ENCODE measurements around the gene ANKRD6.

ANKRD6 gene

DNA sequence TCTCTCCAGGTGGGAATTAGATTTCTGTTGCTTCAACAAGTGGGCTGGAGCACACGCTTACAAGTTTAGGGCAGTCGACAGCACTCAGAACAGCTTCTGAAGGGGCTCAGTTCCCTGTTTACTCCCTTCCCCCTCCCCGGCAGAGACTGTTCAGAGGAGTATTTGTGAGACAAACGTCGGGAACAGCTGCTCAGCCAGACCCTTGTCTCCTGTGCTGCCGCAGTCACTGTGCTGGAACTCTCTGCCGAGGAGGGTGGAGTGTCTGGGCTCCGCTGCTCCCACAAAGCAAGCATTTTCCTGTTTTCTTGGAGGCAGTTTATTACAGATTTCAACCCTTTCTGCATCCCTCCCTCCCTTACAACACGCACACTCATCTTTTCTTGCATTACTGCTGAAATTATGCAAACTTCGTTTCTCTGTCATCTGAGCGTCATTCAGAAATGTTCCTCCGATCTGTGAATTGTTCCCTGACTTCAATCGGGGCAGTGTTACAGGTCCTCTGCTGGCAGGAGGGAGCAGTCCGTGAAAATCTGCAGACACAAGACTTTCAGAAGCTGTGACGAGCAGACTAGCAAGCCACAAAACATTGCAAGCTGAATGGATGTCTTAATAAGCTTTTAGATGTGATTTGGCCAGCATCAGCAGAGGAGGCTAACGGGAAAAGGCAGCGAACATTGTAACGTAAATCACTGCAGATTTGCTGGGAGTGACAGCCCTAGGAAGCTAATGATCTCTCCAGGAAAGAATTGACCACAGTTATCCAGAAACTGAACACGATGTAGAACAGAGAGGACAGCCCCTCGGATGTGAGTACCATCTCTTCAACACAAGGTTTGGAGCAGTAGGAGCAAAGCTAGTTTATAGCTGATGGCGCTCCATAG, 129.4 kb downstream of the ANKRD6 start:
- TF ChIP-seq, protein P1, sequence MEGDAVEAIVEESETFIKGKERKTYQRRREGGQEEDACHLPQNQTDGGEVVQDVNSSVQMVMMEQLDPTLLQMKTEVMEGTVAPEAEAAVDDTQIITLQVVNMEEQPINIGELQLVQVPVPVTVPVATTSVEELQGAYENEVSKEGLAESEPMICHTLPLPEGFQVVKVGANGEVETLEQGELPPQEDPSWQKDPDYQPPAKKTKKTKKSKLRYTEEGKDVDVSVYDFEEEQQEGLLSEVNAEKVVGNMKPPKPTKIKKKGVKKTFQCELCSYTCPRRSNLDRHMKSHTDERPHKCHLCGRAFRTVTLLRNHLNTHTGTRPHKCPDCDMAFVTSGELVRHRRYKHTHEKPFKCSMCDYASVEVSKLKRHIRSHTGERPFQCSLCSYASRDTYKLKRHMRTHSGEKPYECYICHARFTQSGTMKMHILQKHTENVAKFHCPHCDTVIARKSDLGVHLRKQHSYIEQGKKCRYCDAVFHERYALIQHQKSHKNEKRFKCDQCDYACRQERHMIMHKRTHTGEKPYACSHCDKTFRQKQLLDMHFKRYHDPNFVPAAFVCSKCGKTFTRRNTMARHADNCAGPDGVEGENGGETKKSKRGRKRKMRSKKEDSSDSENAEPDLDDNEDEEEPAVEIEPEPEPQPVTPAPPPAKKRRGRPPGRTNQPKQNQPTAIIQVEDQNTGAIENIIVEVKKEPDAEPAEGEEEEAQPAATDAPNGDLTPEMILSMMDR (IDR thresholded peaks at IDR 0.05; ENCODE audit: low read length, missing control alignments) = no peak
- no peak overlapping the region for H3K4me3 ChIP-seq (replicated peaks; ENCODE audit: low read depth, low read length)
- peak; percentile 6 for DNase-seq (ENCODE audit: low read depth)

DNA sequence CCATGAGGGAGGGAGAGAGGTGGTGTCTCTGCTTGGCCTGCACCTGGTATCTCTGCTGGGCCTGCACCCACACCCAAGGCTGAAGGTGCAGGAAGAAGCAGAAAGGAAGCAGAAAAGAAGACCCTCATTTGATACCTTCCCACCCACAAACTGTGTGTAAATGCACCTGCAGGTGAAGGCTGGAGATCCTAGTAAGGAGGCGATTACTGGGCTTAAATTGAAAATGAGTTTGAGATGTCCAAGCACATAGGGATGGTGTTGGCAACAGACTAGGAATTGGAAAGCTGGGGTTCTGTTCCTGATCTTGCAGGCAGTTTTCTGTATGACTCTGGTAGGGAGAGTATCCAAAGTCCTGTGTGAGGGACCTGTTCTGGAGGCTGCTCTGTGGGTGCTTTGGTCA, 130.9 kb downstream of the ANKRD6 start:
- H3K4me3 ChIP-seq (replicated peaks; ENCODE audit: low read depth, low read length) = no peak overlapping the region
- DNase-seq (ENCODE audit: low read depth) = no peak
- TF ChIP-seq, protein P1 (IDR thresholded peaks at IDR 0.05; ENCODE audit: low read length, missing control alignments) = no peak

DNA sequence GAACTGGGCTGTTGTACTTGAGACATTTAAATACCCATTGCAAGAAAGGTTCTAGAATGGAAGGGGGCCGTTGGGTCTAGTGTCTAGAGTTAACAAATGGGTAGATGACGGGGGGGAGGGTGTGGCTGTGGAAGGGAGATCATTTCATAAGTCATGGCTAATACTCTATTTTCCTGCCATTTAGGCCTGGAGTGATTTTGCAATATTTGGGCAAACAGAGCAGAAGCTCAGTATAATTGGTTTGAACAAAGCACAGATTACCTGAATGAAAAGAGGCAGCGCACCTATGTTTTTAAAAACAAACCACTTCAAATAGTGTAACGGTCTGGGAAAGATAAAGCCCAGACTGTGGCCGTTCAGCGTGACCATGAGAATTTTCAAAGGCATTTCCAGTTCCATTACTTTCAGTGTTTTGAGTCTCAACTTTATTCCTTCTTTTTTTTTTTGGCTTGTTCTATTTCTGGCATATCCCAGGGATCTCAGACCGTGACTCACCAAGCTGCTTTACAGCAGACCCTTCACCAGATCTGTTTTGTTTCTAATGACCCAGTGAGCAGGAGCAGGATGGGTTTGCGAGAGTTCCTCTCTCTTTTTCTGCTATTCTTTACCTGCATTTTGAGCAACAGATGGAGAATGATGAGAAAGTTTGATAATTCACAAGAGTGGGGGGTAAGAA, 131.9 kb downstream of the ANKRD6 start:
- DNase-seq (ENCODE audit: low read depth) = no peak
- H3K4me3 ChIP-seq (replicated peaks; ENCODE audit: low read depth, low read length) = no peak overlapping the region
- TF ChIP-seq, protein P1 (IDR thresholded peaks at IDR 0.05; ENCODE audit: low read length, missing control alignments) = no peak

DNA sequence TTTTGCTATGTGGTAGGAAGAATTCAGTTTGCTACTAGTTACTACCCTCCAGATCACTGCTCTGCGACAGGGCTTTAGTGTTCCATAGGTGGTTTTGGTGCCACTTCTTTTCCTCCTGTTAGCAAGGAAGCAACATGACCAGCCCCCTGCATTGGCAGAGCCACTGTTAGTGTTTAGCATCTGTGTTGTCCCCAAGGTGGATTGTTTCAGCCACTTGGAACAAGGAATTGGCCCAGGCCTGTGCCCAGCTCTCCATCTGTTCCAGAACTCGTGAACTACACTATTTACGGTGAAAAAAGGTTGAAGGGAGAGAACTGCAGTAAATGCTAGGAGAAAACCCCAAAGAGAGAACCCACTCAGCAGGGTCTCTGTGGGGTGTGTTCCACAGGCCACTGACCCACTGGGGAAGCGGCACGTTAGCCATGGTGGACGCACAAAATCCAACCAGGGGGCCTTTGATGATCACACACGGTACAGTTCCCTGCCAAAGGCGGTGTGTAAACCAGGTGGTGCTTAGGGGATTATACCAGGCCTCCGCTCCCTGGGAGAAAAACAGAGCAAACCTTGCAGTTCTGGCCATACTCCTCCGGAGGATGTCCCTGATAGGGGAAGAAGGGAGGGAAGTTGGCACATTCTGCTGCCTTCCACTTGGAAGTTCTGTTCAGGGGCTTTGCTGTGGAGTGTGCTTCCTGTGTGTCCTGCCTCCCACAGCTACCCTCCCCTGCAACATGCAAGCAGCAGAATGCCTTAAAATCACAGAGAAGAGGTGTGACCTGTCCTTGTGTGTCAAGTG, 133.3 kb downstream of the ANKRD6 start:
- TF ChIP-seq, protein P1 (IDR thresholded peaks at IDR 0.05; ENCODE audit: low read length, missing control alignments) = no peak
- DNase-seq (ENCODE audit: low read depth) = no peak
- no peak overlapping the region for H3K4me3 ChIP-seq (replicated peaks; ENCODE audit: low read depth, low read length)

DNA sequence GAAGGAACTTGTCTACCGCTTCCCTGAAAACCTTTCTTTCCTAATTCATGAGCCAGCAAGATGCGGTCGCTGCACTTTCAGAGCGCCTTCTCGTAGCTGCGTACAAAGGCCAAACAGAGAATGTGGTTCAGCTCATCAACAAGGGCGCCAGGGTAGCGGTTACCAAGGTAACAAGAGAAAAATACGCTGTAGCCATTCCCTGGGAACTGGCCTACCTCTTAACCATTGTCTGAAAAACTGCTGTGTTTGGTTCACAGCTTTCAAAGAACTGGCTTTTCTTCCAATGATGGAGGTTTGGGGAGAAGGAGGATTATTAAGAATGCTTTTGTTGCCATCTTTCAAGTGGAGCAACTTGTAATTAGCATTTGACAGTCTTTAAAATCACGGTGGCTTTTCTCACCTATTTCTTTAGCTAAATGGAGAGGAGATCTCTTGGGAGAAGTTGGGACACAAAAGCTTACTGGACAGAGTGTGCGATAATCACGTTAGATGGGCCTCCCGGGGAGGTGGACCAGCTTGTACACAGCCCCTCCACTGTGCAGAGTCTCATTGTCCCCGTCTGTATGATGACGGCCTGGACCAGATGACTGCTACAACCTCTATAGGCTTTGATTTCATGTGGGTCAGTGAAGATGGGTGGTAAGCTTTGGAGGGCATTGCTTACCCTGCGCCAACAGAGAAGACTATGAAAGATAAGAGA, 134.1 kb downstream of the ANKRD6 start:
- no peak overlapping the region for H3K4me3 ChIP-seq (replicated peaks; ENCODE audit: low read depth, low read length)
- no peak for DNase-seq (ENCODE audit: low read depth)
- TF ChIP-seq, protein P1 (IDR thresholded peaks at IDR 0.05; ENCODE audit: low read length, missing control alignments) = no peak

DNA sequence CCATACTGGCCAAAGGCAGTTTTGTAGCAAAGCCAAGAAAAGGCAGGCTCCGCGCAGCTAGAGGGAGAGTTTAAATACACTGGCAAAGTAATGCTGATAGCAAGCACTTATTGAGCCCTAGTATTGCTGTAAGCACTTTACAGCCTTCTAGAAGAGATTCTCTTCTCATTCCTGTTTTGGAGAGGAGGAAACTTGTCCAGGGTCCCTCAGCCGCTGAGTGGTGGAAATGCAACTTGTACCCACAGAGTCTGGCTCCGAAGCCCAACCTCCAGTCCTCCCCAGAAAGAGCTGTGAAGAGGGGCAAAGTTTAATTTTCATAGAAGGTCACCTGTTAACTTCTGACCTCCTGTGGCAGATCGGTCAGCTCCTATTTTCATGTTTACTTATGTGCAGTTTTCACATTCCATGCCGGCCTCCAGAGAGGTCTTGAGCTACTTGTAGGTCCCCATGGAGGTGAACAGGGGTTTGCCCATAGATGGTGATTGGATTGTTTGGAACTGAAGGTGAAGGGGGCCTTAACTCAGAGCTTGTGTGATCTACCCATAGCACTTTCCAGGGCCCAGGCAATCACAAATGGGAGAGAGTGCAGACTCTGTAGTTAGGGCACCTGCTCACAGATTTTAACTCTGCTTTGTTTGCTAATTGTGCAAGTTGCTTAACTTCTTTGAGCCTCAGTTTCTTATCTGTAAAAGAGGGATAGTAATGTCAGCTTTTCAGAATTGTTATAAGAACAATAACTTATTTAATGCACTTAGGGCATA, 134.9 kb downstream of the ANKRD6 start:
- H3K4me3 ChIP-seq (replicated peaks; ENCODE audit: low read depth, low read length) = no peak overlapping the region
- no peak for DNase-seq (ENCODE audit: low read depth)
- TF ChIP-seq, protein P1 (IDR thresholded peaks at IDR 0.05; ENCODE audit: low read length, missing control alignments) = no peak

All from fibroblast of pulmonary artery (primary cell).